Trophoblast cell (in vitro differentiated cells and primary cell): ENCODE measurements around the gene GLB1L.
A peak's percentile ranks its signal among the peaks of the same experiment; 100 is the strongest.
"Not testable (repeated sequence)": the region's sequence is repeated elsewhere in the genome, so short reads cannot be mapped to it uniquely, and the experiment has no call there.

Experiments
- DNase-seq, 2 donors: peaks; one replicate each; pipeline ENCODE4 v3.0.0-alpha.2; 2016
- H2AFZ ChIP-seq: 2 replicates; pipeline ENCODE4 v1.6.1; 2013; ENCODE audit warnings: low read length, moderate library complexity, mild to moderate bottlenecking; ENCODE audit not compliant: insufficient read depth, poor library complexity
- H2AK5ac ChIP-seq: 2 replicates; pipeline ENCODE4 v1.6.1; 2013; ENCODE audit warnings: mild to moderate bottlenecking, low read length
- H2BK120ac ChIP-seq: 2 replicates; pipeline ENCODE4 v1.6.1; 2013; ENCODE audit warnings: low read length, mild to moderate bottlenecking, moderate library complexity; ENCODE audit not compliant: insufficient read depth, poor library complexity
- H2BK12ac ChIP-seq: 2 replicates; pipeline ENCODE4 v1.6.1; 2013; ENCODE audit warnings: mild to moderate bottlenecking, low read length, moderate library complexity
- H2BK5ac ChIP-seq: 2 replicates; pipeline ENCODE4 v1.6.1; 2013; ENCODE audit warnings: low read length, low read depth, moderate library complexity, mild to moderate bottlenecking; ENCODE audit not compliant: poor library complexity
- H3K14ac ChIP-seq: 2 replicates; pipeline ENCODE4 v1.6.1; 2013; ENCODE audit warnings: mild to moderate bottlenecking, low read length
- H3K18ac ChIP-seq: 2 replicates; pipeline ENCODE4 v1.6.1; 2013; ENCODE audit warnings: mild to moderate bottlenecking, low read length
- H3K23ac ChIP-seq: 2 replicates; pipeline ENCODE4 v1.6.1; 2013; ENCODE audit warnings: low read length
- H3K27ac ChIP-seq: 2 replicates; pipeline ENCODE4 v1.5.1; 2013; ENCODE audit warnings: low read depth, mild to moderate bottlenecking, inconsistent platforms, low read length, moderate library complexity
- H3K27me3 ChIP-seq: 2 replicates; pipeline ENCODE4 v1.6.1; 2013; ENCODE audit warnings: inconsistent platforms, mild to moderate bottlenecking, low read length, moderate library complexity; ENCODE audit not compliant: insufficient read depth
- H3K36me3 ChIP-seq, 2 experiments: 1 replicate in 1 of 2; 2 replicates in 1 of 2; pipeline ENCODE4 v1.6.1; 2013; ENCODE audit warnings: low read length in 2 of 2, mild to moderate bottlenecking in 2 of 2, moderate library complexity in 1 of 2; ENCODE audit not compliant: insufficient read depth in 2 of 2, control insufficient read depth in 1 of 2
- H3K4ac ChIP-seq: 2 replicates; pipeline ENCODE4 v1.6.1; 2013; ENCODE audit warnings: low read depth, mild to moderate bottlenecking, low read length, moderate library complexity
- H3K4me1 ChIP-seq, 2 experiments: 1 replicate in 1 of 2; 2 replicates in 1 of 2; pipeline ENCODE4 v1.6.1; 2013; ENCODE audit warnings: low read length in 2 of 2, mild to moderate bottlenecking in 2 of 2, moderate library complexity in 1 of 2; ENCODE audit not compliant: insufficient read depth in 2 of 2, control insufficient read depth in 1 of 2
- H3K4me2 ChIP-seq: 2 replicates; pipeline ENCODE4 v1.6.1; 2013; ENCODE audit warnings: inconsistent platforms, mild to moderate bottlenecking, low read length, moderate library complexity
- H3K4me3 ChIP-seq: 2 replicates; pipeline ENCODE4 v1.5.1; 2013; ENCODE audit warnings: mild to moderate bottlenecking, low read depth, low read length, inconsistent platforms
- H3K79me1 ChIP-seq: one replicate; pipeline ENCODE4 v1.6.1; 2013; ENCODE audit warnings: low read length
- H3K79me2 ChIP-seq: 2 replicates; pipeline ENCODE4 v1.6.1; 2013; ENCODE audit warnings: low read length, mild to moderate bottlenecking; ENCODE audit not compliant: control insufficient read depth, insufficient read depth, poor library complexity
- H3K9ac ChIP-seq: 2 replicates; pipeline ENCODE4 v1.6.1; 2013; ENCODE audit warnings: mild to moderate bottlenecking, low read length
- H3K9me3 ChIP-seq: 2 replicates; pipeline ENCODE4 v1.6.1; 2013; ENCODE audit warnings: low read depth, mild to moderate bottlenecking, control low read depth, inconsistent platforms, low read length; ENCODE audit not compliant: insufficient read depth
- H4K12ac ChIP-seq: 2 replicates; pipeline ENCODE4 v1.6.1; 2013; ENCODE audit warnings: low read depth, mild to moderate bottlenecking, low read length, moderate library complexity
- H4K8ac ChIP-seq: 2 replicates; pipeline ENCODE4 v1.6.1; 2013; ENCODE audit warnings: low read depth, mild to moderate bottlenecking, low read length, moderate library complexity
- H4K91ac ChIP-seq: one replicate; pipeline ENCODE4 v1.6.1; 2013; ENCODE audit warnings: low read depth, mild to moderate bottlenecking, low read length, moderate library complexity
- WGBS: extraction: QIAGEN DNeasy Blood & Tissue Kit; methylation state at CpG from one replicate; pipeline ENCODE4 v1.1.7; 2013; ENCODE audit warnings: missing lambda C conversion rate; ENCODE audit not compliant: insufficient read length, insufficient coverage; ENCODE audit errors: extremely low coverage; 5-methylcytosine and 5-hydroxymethylcytosine counted together

Gene GLB1L

GRCh38 chr2:219266232-219266631 is 21.0 kb upstream of the GLB1L start:
- no peak overlapping the region for H4K91ac ChIP-seq
- no peaks in the 10 kb centered on the region for H3K4me1 ChIP-seq
- WGBS = no CpG with 5 or more reads among the region's 5 CpGs
- no peak overlapping the region for H3K27ac ChIP-seq
- H2BK5ac ChIP-seq = no peak overlapping the region
- H4K12ac ChIP-seq = no peak overlapping the region
- peaks cover 1% of the 10 kb centered on the region for H3K9me3 ChIP-seq
- H3K23ac ChIP-seq = no peak overlapping the region
- H3K4ac ChIP-seq = no peak overlapping the region
- H3K4me3 ChIP-seq = no peak overlapping the region
- no peak overlapping the region for H2AFZ ChIP-seq
- H3K18ac ChIP-seq = no peak overlapping the region
- no peak for DNase-seq
- H2BK12ac ChIP-seq = no peak overlapping the region
- H3K14ac ChIP-seq = no peak overlapping the region
- H3K36me3 ChIP-seq = no peaks in the 10 kb centered on the region
- H3K4me2 ChIP-seq = no peak overlapping the region
- no peak overlapping the region for H2BK120ac ChIP-seq
- H3K79me1 ChIP-seq = no peaks in the 10 kb centered on the region
- no peaks in the 10 kb centered on the region for H3K27me3 ChIP-seq
- H2AK5ac ChIP-seq = no peak overlapping the region
- H3K9ac ChIP-seq = no peak overlapping the region
- H3K79me2 ChIP-seq = no peaks in the 10 kb centered on the region
- H4K8ac ChIP-seq = no peak overlapping the region

DNA sequence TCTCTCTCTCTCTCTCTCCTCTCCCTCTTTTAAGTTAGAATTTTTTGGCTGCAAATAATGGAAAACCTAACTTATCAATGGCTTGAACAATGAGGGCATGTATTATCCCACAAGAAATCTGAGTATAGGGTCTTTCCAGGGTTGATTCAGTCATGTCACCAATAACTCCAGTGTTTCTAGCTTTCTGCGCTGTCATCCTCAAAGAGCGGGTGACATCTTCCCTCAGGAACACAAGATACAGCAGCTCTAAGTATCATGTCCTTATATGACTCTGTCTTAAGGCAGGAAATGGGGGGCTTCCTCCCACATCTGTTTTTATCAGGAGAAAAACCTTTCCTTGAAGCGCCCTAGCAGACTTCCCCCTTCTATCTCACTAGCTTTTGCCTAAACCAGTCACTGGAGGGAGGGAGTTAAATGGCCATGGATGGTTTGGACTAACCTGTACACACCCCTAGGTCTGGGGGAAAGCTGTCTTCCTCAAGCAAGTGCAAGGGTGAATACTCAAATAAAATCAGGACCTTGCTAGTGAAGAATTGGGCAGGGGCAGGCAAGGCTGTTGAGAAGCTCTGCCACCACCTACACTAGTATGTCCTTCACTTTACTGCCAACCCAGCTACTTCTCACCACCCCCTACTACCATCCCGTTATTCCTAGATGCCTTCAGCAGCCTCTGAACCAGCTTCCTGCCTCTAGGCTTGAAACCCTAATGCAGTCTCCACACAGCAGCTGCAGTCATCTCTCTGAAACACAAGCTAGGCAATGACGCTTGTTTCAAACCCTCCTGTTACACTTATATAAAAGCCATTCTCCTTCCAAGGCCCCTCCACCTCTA is 16.0 kb upstream of the GLB1L start:
- Histone ChIP-seq H3K36me3 (no peaks in the 10 kb centered on the region), H3K27me3 (no peaks in the 10 kb centered on the region), H2BK120ac (no peak overlapping the region), H3K27ac (no peak overlapping the region), H4K8ac (no peak overlapping the region), H3K23ac (no peak overlapping the region), H3K14ac (no peak overlapping the region), H2AFZ (no peak overlapping the region), H3K4ac (no peak overlapping the region), H3K9ac (no peak overlapping the region), H3K4me1 (no peaks in the 10 kb centered on the region), H3K9me3 (peaks cover 1% of the 10 kb centered on the region), H3K18ac (no peak overlapping the region), H2BK5ac (no peak overlapping the region), H3K79me1 (no peaks in the 10 kb centered on the region), H3K79me2 (no peaks in the 10 kb centered on the region), H4K12ac (no peak overlapping the region), H2AK5ac (no peak overlapping the region), H4K91ac (no peak overlapping the region), H3K4me3 (no peak overlapping the region), H2BK12ac (no peak overlapping the region), H3K4me2 (no peak overlapping the region)
- DNase-seq = no peak
- no CpG with 5 or more reads among the region's 5 CpGs for WGBS

DNA sequence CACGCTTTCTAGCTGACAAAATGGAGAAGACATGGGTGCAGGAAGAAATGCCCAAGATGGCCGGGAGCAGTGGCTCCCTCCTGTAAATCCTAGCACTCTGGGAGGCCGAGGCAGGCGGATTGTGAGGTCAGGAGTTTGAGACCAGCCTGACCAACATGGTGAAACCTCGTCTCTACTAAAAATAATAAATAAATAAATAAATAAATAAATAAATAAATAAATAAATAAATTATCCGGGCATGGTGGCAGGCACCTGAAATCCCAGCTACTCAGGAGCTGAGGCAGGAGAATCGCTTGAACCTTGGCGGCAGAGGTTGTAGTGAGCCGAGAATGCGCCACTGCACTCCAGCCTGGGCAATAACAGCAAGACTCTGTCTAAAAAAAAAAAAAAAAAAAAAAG is 13.7 kb upstream of the GLB1L start:
- H3K4ac ChIP-seq, H3K4me1 ChIP-seq, H2AK5ac ChIP-seq, H2BK12ac ChIP-seq, H3K9me3 ChIP-seq, H3K79me2 ChIP-seq, H2BK5ac ChIP-seq, H4K91ac ChIP-seq, H4K8ac ChIP-seq, H3K18ac ChIP-seq, H3K4me2 ChIP-seq, H2BK120ac ChIP-seq, H3K36me3 ChIP-seq, H3K14ac ChIP-seq, H2AFZ ChIP-seq, H3K4me3 ChIP-seq, H3K79me1 ChIP-seq, H4K12ac ChIP-seq, H3K23ac ChIP-seq, H3K27ac ChIP-seq, H3K9ac ChIP-seq, DNase-seq: not testable (repeated sequence)
- peaks cover 17% of the 10 kb centered on the region for H3K27me3 ChIP-seq
- WGBS = no CpG with 5 or more reads among the region's 10 CpGs

- no peak for DNase-seq
- no peak overlapping the region for H2BK12ac ChIP-seq
- H3K14ac ChIP-seq = no peak overlapping the region
- peak overlapping the region; percentile 53 for H3K4me2 ChIP-seq
- H3K9ac ChIP-seq = no peak overlapping the region
- no peak overlapping the region for H3K23ac ChIP-seq
- H2AFZ ChIP-seq = no peak overlapping the region
- no peak overlapping the region for H3K4me3 ChIP-seq
- H2BK120ac ChIP-seq = no peak overlapping the region
- WGBS = no CpG with 5 or more reads among the region's 12 CpGs
- H3K27ac ChIP-seq = no peak overlapping the region
- H3K18ac ChIP-seq = no peak overlapping the region
- H4K8ac ChIP-seq = no peak overlapping the region
- H2AK5ac ChIP-seq = no peak overlapping the region
- H3K27me3 ChIP-seq = peaks cover 44% of the 10 kb centered on the region
- no peak overlapping the region for H4K91ac ChIP-seq
- H3K4me1 ChIP-seq = peaks cover 12 to 15% of the 10 kb centered on the region in 2 experiments
- peaks cover 10% of the 10 kb centered on the region for H3K9me3 ChIP-seq
- H2BK5ac ChIP-seq = no peak overlapping the region
- no peak overlapping the region for H3K4ac ChIP-seq
- H3K79me1 ChIP-seq = no peaks in the 10 kb centered on the region
- H3K36me3 ChIP-seq = no peaks in the 10 kb centered on the region
- no peaks in the 10 kb centered on the region for H3K79me2 ChIP-seq
- H4K12ac ChIP-seq = no peak overlapping the region
Measured at GRCh38 chr2:219254590-219255201, 9.5 kb upstream of the GLB1L start.
